GM13976 (cell line): ENCODE measurements around the gene HDAC6.

Experiments
- DNase-seq: peaks from one replicate; pipeline ENCODE4 v3.0.0; 2012; ENCODE audit warnings: low spot score
- CTCF ChIP-seq: IDR thresholded peaks from 2 replicates; pipeline ENCODE4 v1.5.1; 2012; ENCODE audit warnings: borderline replicate concordance, mild to moderate bottlenecking; ENCODE audit not compliant: insufficient read depth; ENCODE audit errors: extremely low read depth, missing control alignments, control extremely low read depth
- in situ Hi-C: fragments of 300-500 bp; cut with MboI; formaldehyde crosslinking; loops from one replicate; pipeline ENCODE4 v1.12.0; 2022; ENCODE audit warnings: low sequenced_read_pairs, mixed read lengths, inconsistent platforms; ENCODE audit not compliant: unreplicated experiment

Gene HDAC6

GRCh38 chrX:48831136-48831908 is 29.5 kb downstream of the HDAC6 start:
- peak; percentile 22 for DNase-seq
- no peak for TF ChIP-seq CTCF
- in situ Hi-C loops: no loop called here

- in situ Hi-C loops: no loop called here
- TF ChIP-seq CTCF: no peak
- no peak for DNase-seq
Observed at GRCh38 chrX:48831909-48832291, 30.0 kb downstream of the HDAC6 start.

GRCh38 chrX:48833542-48834138 is 31.8 kb downstream of the HDAC6 start:
- in situ Hi-C loops: no loop called here
- DNase-seq: peak; percentile 18
- TF ChIP-seq CTCF: no peak

GRCh38 chrX:48834383-48834709 is 32.5 kb downstream of the HDAC6 start:
- in situ Hi-C loops: no loop called here
- TF ChIP-seq CTCF: no peak
- no peak for DNase-seq

- in situ Hi-C loops: no loop called here
- TF ChIP-seq CTCF: no peak
- no peak for DNase-seq
Observed at GRCh38 chrX:48835524-48836329, 33.9 kb downstream of the HDAC6 start, which contains the start of gene PCSK1N. TSS of gene PCSK1N (minus strand) at chrX:48835610. CDS start at chrX:48835532, 78 bp downstream.

GRCh38 chrX:48839686-48840085 is 37.8 kb downstream of the HDAC6 start:
- no peak for TF ChIP-seq CTCF
- DNase-seq: no peak

More at GRCh38 chrX:48839686-48840085, 37.8 kb downstream of the HDAC6 start:
- in situ Hi-C loops: no loop called here
